K562 (cell line): ENCODE measurements around the gene LMX1B.

Experiments used
- ELK1 ChIP-seq: sonication (generic); formaldehyde crosslinking; IDR thresholded peaks from 2 replicates; pipeline ENCODE4 v1.8.1; 2022; ENCODE audit warnings: missing genetic modification reagents
- YY1 ChIP-seq, 3 experiments: IDR thresholded peaks; 2 replicates each; pipeline ENCODE4 v1.6.1; 2011; ENCODE audit warnings: low read length in 2 of 3, mild to moderate bottlenecking in 2 of 3, moderate library complexity in 2 of 3, borderline replicate concordance in 1 of 3, control low read depth in 1 of 3, low read depth in 1 of 3; ENCODE audit not compliant: insufficient read depth in 3 of 3, insufficient replicate concordance in 2 of 3, control insufficient read depth in 1 of 3, insufficient read length in 1 of 3; ENCODE audit errors: extremely low read depth in 1 of 3
- TF ChIP-seq, protein P1 (sequence below): fragments of 450-650 bp; conservative IDR thresholded peaks from 2 replicates; pipeline ENCODE4 v1.6.1; 2016; ENCODE audit warnings: missing genetic modification characterization, low read depth, mild to moderate bottlenecking, control low read depth, missing compliant biosample characterization

DNA sequence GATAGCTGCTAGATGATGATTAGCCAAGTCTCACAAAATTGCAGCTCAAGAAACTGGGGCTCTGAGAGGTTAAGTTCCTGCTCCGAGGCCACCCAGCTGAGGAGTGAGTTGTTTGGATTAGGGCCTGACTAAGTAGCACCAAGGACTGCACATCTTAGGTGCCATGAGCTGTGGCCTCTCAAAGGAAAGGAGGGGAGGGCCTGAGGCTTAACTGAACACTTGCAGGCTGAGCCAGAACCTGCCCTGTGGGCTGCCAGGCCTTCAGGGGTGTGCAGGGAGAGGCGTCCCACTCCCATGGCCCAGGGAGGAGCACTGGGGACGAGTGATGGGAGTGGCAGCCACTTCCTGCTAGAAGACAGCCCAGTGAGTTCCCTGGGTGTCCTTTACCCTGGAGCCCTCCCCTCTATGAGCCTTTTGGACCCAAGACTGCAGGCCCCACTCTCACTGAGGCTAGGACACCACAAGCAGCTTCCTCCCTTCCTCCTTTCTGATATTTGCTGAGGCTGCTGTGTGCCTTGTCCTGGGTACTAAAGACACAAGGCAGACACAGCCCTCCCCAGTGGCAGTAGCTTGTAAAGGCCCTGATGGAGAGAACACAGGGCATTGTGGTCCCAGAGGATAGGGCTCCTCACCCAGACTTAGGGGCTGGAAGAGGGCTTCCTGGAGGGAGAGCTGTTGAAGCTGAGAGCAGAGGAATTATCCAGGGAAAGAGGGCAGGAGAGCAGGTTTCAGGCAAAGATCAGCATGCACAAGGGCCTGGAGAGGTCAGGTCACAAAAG lies 22.1 kb downstream of the LMX1B start:
- TF ChIP-seq ELK1 (no peak), YY1 (IDR thresholded peaks at IDR 0.05; ENCODE audit: borderline replicate concordance in 1 of 3, control insufficient read depth in 1 of 3, extremely low read depth in 1 of 3, insufficient read depth in 3 of 3, insufficient read length in 1 of 3, insufficient replicate concordance in 2 of 3, low read depth in 1 of 3, low read length in 2 of 3) (no peak)
- TF ChIP-seq, protein P1, sequence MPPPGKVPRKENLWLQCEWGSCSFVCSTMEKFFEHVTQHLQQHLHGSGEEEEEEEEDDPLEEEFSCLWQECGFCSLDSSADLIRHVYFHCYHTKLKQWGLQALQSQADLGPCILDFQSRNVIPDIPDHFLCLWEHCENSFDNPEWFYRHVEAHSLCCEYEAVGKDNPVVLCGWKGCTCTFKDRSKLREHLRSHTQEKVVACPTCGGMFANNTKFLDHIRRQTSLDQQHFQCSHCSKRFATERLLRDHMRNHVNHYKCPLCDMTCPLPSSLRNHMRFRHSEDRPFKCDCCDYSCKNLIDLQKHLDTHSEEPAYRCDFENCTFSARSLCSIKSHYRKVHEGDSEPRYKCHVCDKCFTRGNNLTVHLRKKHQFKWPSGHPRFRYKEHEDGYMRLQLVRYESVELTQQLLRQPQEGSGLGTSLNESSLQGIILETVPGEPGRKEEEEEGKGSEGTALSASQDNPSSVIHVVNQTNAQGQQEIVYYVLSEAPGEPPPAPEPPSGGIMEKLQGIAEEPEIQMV (tag) = no peak
